Epithelial cell of proximal tubule (primary cell): ENCODE results near the gene ZW10. TPM values are rescaled to one million over a fixed set of nuclear protein-coding genes. Genes with fewer than 3 reads are reported as not detected.

Source experiments
- DNase-seq: peaks from one replicate; pipeline ENCODE4 v3.0.0-alpha.2; 2011; ENCODE audit warnings: low read depth
- H3K4me3 ChIP-seq: 2 replicates; pipeline ENCODE4 v1.5.1; 2011; ENCODE audit warnings: low read depth, mild to moderate bottlenecking, low read length
- total RNA-seq: library from RNA; depleted of rRNA; stranded (reverse); fragments of >200 nt; gene quantifications from 2 replicates; pipeline ENCODE4 v1.2.3, GENCODE V29; 2015
- TF ChIP-seq, protein P1 (sequence below): conservative IDR thresholded peaks from 2 replicates; pipeline ENCODE4 v1.5.1; 2012; ENCODE audit warnings: low read depth, mild to moderate bottlenecking, low read length

The ZW10 gene
- total RNA-seq, 1 donor from 2014 or later, result 16.3 TPM

DNA sequence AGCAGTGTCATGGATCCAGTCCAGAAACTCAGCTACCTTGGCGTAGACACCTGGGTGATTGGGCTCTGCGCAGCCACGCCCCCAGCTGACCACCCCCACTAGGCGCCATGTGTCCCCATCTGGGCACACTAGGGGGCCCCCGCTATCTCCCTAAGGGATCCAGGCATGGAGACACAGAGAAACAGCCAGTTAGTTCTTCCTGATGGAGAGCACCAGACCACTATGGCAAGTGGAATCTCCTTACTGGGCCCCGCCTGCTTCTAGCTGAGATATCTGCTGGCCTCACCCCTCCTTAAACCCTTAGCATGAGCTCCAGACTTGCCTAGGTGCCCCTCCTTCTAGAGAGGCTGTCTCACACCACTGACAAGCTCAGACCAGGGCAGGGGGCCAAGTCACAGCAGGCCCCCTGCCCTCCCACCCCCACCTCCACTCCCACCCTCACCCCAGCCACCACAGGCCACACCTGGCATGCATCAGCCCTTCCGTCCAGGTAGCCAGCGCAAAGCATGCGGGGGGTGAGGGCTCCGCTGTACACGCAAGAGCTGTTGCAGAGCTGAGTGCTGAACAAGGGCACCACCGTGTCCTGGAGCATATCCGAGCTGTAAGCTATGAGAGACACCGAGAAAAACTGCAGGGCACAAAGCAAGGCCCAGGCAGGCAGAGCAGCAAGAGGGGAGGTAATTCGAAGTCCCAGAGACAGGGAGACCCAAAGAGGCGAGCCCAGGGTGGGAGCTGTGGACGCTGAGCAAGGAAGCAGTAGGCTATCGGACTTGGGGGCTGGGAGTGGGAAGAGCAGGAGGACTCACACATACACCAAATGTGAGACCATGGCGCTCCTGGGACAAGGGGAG is 83.5 kb downstream of the ZW10 start:
- no peak for DNase-seq

DNA sequence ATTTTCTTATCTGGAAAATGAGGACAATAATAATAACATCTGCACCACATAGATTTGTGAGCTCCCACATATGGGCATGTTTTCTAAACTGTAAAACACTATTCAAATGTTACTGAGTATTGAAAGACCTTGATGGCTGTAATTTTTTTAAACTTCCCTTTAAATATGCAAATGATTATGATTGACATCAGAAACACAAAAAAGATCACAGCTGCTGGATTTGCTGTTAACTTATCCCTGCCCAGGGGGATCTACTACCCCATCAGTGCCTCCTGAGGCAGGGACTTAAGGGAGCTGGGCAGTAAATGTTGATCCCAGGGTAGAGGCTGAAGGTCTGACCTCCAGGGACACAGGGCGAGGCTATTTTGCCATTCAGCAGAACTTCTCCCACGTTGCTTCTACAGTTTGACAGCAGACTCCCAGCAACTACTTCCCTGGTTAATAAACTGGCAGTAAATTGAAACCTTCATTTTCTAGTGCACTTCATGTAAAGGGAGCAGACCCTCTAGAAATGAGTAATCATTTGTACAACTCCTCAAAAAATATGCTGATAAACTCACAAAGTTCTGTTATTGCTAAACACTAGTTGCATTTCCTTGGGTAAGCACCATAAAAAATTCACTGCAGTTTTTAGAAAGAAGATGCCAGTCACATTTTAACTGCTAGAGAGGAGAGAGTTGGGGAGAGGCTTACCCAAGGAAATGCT is 87.7 kb downstream of the ZW10 start:
- H3K4me3 ChIP-seq, result no peak overlapping the region
- TF ChIP-seq, protein P1, sequence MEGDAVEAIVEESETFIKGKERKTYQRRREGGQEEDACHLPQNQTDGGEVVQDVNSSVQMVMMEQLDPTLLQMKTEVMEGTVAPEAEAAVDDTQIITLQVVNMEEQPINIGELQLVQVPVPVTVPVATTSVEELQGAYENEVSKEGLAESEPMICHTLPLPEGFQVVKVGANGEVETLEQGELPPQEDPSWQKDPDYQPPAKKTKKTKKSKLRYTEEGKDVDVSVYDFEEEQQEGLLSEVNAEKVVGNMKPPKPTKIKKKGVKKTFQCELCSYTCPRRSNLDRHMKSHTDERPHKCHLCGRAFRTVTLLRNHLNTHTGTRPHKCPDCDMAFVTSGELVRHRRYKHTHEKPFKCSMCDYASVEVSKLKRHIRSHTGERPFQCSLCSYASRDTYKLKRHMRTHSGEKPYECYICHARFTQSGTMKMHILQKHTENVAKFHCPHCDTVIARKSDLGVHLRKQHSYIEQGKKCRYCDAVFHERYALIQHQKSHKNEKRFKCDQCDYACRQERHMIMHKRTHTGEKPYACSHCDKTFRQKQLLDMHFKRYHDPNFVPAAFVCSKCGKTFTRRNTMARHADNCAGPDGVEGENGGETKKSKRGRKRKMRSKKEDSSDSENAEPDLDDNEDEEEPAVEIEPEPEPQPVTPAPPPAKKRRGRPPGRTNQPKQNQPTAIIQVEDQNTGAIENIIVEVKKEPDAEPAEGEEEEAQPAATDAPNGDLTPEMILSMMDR, result no peak
- no peak for DNase-seq

More for the DNA sequence above, 83.5 kb downstream of the ZW10 start:
- TF ChIP-seq, protein P1, result no peak
- no peak overlapping the region for H3K4me3 ChIP-seq

DNA sequence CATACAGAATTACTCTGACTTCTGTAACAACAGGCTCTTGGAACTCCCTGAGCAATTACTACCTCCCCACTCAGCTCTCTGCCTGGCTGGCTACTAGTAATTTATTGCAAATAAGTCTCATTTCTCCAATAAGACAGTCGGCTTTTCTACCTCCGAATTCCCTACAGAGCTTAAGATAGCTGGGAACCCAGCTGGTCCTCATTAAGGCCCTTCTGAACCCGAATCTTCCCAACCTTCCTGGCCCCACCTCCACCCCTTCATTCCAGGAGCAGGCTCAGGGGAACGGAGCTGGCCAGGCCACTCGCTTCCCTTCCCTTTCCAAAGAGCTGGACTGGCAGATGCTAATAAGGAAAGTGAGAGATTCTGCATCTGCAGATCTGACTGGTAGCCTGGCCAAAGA is 89.0 kb downstream of the ZW10 start:
- H3K4me3 ChIP-seq, result no peak overlapping the region
- TF ChIP-seq, protein P1, result no peak
- DNase-seq, result no peak

DNA sequence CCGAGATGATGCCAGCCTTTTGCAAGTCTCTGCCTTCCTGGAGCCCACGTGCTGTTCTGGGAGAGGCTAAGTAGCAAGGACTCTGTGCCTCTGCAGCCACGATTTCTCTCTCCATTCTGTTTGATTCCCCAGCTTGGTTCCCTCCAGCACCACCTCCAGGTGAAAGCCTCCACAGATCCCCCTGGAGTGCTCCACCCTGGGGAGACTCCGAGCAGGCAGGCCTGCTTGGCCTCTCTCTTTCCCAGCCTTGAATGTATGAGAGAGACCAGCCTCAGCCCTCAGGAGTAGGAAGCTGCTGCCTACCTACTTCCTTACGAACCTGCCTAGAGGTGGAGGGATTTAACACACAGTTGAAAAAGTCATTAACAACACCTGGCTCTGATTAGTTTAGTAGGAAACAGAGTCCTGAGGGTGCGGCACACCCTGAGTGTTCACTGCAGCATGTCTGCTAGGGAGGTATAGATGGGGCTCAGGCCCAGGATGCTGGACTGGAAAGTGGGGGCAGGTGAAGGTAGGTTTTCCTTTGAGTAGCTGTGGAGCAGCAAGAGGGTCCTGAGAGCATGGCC is 89.9 kb downstream of the ZW10 start:
- TF ChIP-seq, protein P1, result no peak
- no peak overlapping the region for H3K4me3 ChIP-seq
- no peak for DNase-seq

Other genes with a start within 250 kb of the ZW10 start
- gene TMPRSS5, start 67.4 kb downstream of the ZW10 start, total RNA-seq, result 0.07 and 0.63 TPM in 2 replicates
- gene CLDN25, start 6.1 kb upstream of the ZW10 start, total RNA-seq, result not detected in 2 replicates
- gene USP28, start 101.9 kb upstream of the ZW10 start, total RNA-seq, result 11.6 and 23.4 TPM in 2 replicates
- not detected in 2 replicates for gene HTR3B, start 131.1 kb upstream of the ZW10 start, total RNA-seq
- gene HTR3A, start 201.4 kb upstream of the ZW10 start, total RNA-seq, result 0.17 and 0.29 TPM in 2 replicates